Spinal cord (tissue), 10 donors: ENCODE results near the gene GCNT2. TPM values are rescaled to one million over a fixed set of nuclear protein-coding genes. Genes with fewer than 3 reads are reported as not detected.
A peak's percentile ranks its signal among the peaks of the same experiment; 100 is the strongest.

Source experiments
- DNase-seq, 6 donors: peaks; one replicate each; pipeline versions ENCODE4 v3.0.0 to v3.0.0-alpha.2; 2013 to 2015; ENCODE audit warnings: low spot score in 6 of 6, low read depth in 4 of 6
- H3K27ac ChIP-seq: one replicate; pipeline ENCODE4 v1.5.1; 2013; ENCODE audit warnings: low read depth, low read length, control low read depth
- H3K27me3 ChIP-seq: one replicate; pipeline ENCODE4 v1.6.1; 2013; ENCODE audit warnings: low read length; ENCODE audit not compliant: control insufficient read depth, insufficient read depth
- H3K36me3 ChIP-seq: one replicate; pipeline ENCODE4 v1.6.1; 2013; ENCODE audit warnings: low read length; ENCODE audit not compliant: control insufficient read depth, insufficient read depth
- H3K4me1 ChIP-seq: one replicate; pipeline ENCODE4 v1.6.1; 2013; ENCODE audit warnings: low read length; ENCODE audit not compliant: control insufficient read depth, insufficient read depth
- H3K4me3 ChIP-seq: one replicate; pipeline ENCODE4 v1.5.1; 2013; ENCODE audit warnings: low read depth, low read length, control low read depth
- H3K9me3 ChIP-seq: one replicate; pipeline ENCODE4 v1.6.1; 2013; ENCODE audit warnings: low read length; ENCODE audit not compliant: control insufficient read depth, insufficient read depth
- WGBS: methylation state at CpG from one replicate; pipeline ENCODE4 v1.1.5; 2013; ENCODE audit warnings: missing lambda C conversion rate; ENCODE audit not compliant: insufficient coverage; 5-methylcytosine and 5-hydroxymethylcytosine counted together
- polyA plus RNA-seq, 2 donors: library from polyadenylated mRNA; unstranded; fragments of 120-200 nt; gene quantifications; one replicate each; pipeline ENCODE4 v1.2.1, GENCODE V29; 2013; ENCODE audit not compliant: insufficient read length in 2 of 2
- total RNA-seq, 2 donors: library from RNA; depleted of rRNA in 1 of 2; stranded (reverse); fragments of 120-200 nt in 1 of 2; fragments of >200 nt in 1 of 2; gene quantifications; one replicate each; pipeline versions ENCODE4 v1.2.3 to v1.2.4, GENCODE V29; 2013 to 2014
- donor health status: healthy.

Gene GCNT2
- total and polyA plus RNA-seq, 4 donors: 7.9 to 28.8 (median 13.2) TPM

GRCh38 chr6:10626154-10626741 lies 105.1 kb downstream of the GCNT2 start:
- DNase-seq: peak in 1 of 6 donors; percentile 14
- 33% methylated on average over 1 of the region's 9 CpGs for WGBS
- Histone ChIP-seq H3K27me3 (no peaks in the 10 kb centered on the region), H3K36me3 (no peaks in the 10 kb centered on the region), H3K27ac (no peak overlapping the region), H3K4me3 (no peak overlapping the region), H3K9me3 (no peaks in the 10 kb centered on the region), H3K4me1 (no peaks in the 10 kb centered on the region)

GRCh38 chr6:10627800-10628199 lies 106.6 kb downstream of the GCNT2 start:
- Histone ChIP-seq H3K36me3 (no peaks in the 10 kb centered on the region), H3K4me3 (no peak overlapping the region), H3K4me1 (no peaks in the 10 kb centered on the region), H3K27me3 (no peaks in the 10 kb centered on the region), H3K9me3 (no peaks in the 10 kb centered on the region), H3K27ac (no peak overlapping the region)
- DNase-seq: no peak
- no CpG with 5 or more reads among the region's 1 CpG for WGBS

- WGBS: 100% methylated on average over 1 of the region's 1 CpG
- Histone ChIP-seq H3K4me3 (no peak overlapping the region), H3K27ac (no peak overlapping the region), H3K27me3 (no peaks in the 10 kb centered on the region), H3K4me1 (no peaks in the 10 kb centered on the region), H3K36me3 (no peaks in the 10 kb centered on the region), H3K9me3 (no peaks in the 10 kb centered on the region)
- DNase-seq: no peak
Observed at GRCh38 chr6:10630178-10630577, 109.0 kb downstream of the GCNT2 start.

GRCh38 chr6:10633216-10633615 lies 112.1 kb downstream of the GCNT2 start:
- Histone ChIP-seq H3K4me1 (no peaks in the 10 kb centered on the region), H3K4me3 (no peak overlapping the region), H3K27me3 (no peaks in the 10 kb centered on the region), H3K27ac (no peak overlapping the region), H3K36me3 (no peaks in the 10 kb centered on the region), H3K9me3 (no peaks in the 10 kb centered on the region)
- DNase-seq: no peak
- WGBS: no CpG with 5 or more reads among the region's 1 CpG

- Histone ChIP-seq H3K36me3 (no peaks in the 10 kb centered on the region), H3K9me3 (no peaks in the 10 kb centered on the region), H3K4me1 (no peaks in the 10 kb centered on the region), H3K27ac (no peak overlapping the region), H3K4me3 (no peak overlapping the region), H3K27me3 (no peaks in the 10 kb centered on the region)
- DNase-seq: no peak
- WGBS: 95% methylated on average over 8 of the region's 8 CpGs
Observed at GRCh38 chr6:10640412-10640811, 119.3 kb downstream of the GCNT2 start.

- Histone ChIP-seq H3K9me3 (no peaks in the 10 kb centered on the region), H3K4me3 (no peak overlapping the region), H3K36me3 (no peaks in the 10 kb centered on the region), H3K4me1 (no peaks in the 10 kb centered on the region), H3K27me3 (no peaks in the 10 kb centered on the region), H3K27ac (no peak overlapping the region)
- 76% methylated on average over 2 of the region's 3 CpGs for WGBS
- DNase-seq: no peak
Observed at GRCh38 chr6:10641528-10641927, 120.4 kb downstream of the GCNT2 start.

- no peak for DNase-seq
- Histone ChIP-seq H3K4me3 (no peak overlapping the region), H3K27me3 (no peaks in the 10 kb centered on the region), H3K9me3 (no peaks in the 10 kb centered on the region), H3K27ac (no peak overlapping the region), H3K36me3 (no peaks in the 10 kb centered on the region), H3K4me1 (no peaks in the 10 kb centered on the region)
- 83% methylated on average over 3 of the region's 3 CpGs for WGBS
Observed at GRCh38 chr6:10643201-10643651, 122.1 kb downstream of the GCNT2 start.

GRCh38 chr6:10644225-10644624 lies 123.1 kb downstream of the GCNT2 start:
- no peaks in the 10 kb centered on the region for H3K36me3 ChIP-seq
- H3K27ac ChIP-seq: no peak overlapping the region
- H3K4me3 ChIP-seq: no peak overlapping the region
- DNase-seq: no peak
- H3K27me3 ChIP-seq: no peaks in the 10 kb centered on the region
- no peaks in the 10 kb centered on the region for H3K9me3 ChIP-seq
- no peaks in the 10 kb centered on the region for H3K4me1 ChIP-seq
- 100% methylated on average over 1 of the region's 1 CpG for WGBS

- DNase-seq: no peak
- Histone ChIP-seq H3K4me1 (no peaks in the 10 kb centered on the region), H3K4me3 (no peak overlapping the region), H3K36me3 (no peaks in the 10 kb centered on the region), H3K27ac (no peak overlapping the region), H3K9me3 (no peaks in the 10 kb centered on the region), H3K27me3 (no peaks in the 10 kb centered on the region)
- WGBS: 87% methylated on average over 9 of the region's 12 CpGs
Observed at GRCh38 chr6:10655508-10656055, 134.4 kb downstream of the GCNT2 start.
